GM06990 (cell line): ENCODE measurements around the gene CKS1B.
A peak's percentile ranks its signal among the peaks of the same experiment; 100 is the strongest.

Experiments
- DNase-seq: peaks from one replicate; pipeline ENCODE4 v3.0.0-alpha.2; 2011; ENCODE audit not compliant: insufficient read length; ENCODE audit errors: extremely low read depth
- H3K27me3 ChIP-seq: replicated peaks from 2 replicates; pipeline ENCODE4 v1.6.0; 2011; ENCODE audit warnings: low read length; ENCODE audit not compliant: control insufficient read depth, insufficient read depth
- H3K36me3 ChIP-seq: 2 replicates; pipeline ENCODE4 v1.5.1; 2011; ENCODE audit warnings: low read length; ENCODE audit not compliant: control insufficient read depth, insufficient read depth
- H3K4me3 ChIP-seq: replicated peaks from 2 replicates; pipeline ENCODE4 v1.5.1; 2011; ENCODE audit warnings: low read depth, mild to moderate bottlenecking, control low read depth, low read length
- TF ChIP-seq, protein P1 (sequence below): IDR thresholded peaks from 2 replicates; pipeline ENCODE4 v1.5.1; 2011; ENCODE audit warnings: low read length, control low read depth, mild to moderate bottlenecking, inconsistent platforms; ENCODE audit not compliant: insufficient read depth, poor library complexity, severe bottlenecking

The CKS1B gene

DNA sequence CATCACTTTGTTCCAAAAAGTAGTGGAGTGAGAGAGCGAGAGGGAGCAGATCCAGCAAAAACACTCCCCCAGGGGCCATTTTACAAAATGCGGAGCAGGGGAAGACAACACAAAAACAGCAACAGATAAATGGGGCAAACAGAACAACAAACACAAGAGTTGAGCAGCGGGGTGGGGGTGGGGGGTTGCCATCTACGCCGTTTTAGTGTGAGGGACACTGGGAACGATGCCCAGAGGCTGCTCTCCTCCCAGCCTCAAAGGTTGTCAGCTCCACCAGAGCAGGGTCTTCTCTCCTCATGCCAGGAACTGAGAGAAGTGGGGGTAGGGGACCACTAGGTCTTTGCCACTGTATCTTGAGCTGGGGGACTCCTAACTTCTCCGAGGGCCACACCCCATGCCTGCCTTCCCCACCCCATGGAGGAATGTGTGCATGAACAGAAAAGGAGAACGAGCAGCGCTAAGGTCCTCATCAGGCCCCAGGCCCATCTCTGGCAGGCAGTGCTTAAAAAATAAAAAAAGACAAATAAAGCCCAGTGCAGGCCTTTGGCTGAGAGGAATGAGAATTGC lies 17.3 kb upstream of the CKS1B start:
- Histone ChIP-seq H3K27me3 (no peaks in the 10 kb centered on the region), H3K36me3 (peaks cover 15% of the 10 kb centered on the region), H3K4me3 (no peak overlapping the region)
- DNase-seq, result no peak
- TF ChIP-seq, protein P1, sequence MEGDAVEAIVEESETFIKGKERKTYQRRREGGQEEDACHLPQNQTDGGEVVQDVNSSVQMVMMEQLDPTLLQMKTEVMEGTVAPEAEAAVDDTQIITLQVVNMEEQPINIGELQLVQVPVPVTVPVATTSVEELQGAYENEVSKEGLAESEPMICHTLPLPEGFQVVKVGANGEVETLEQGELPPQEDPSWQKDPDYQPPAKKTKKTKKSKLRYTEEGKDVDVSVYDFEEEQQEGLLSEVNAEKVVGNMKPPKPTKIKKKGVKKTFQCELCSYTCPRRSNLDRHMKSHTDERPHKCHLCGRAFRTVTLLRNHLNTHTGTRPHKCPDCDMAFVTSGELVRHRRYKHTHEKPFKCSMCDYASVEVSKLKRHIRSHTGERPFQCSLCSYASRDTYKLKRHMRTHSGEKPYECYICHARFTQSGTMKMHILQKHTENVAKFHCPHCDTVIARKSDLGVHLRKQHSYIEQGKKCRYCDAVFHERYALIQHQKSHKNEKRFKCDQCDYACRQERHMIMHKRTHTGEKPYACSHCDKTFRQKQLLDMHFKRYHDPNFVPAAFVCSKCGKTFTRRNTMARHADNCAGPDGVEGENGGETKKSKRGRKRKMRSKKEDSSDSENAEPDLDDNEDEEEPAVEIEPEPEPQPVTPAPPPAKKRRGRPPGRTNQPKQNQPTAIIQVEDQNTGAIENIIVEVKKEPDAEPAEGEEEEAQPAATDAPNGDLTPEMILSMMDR, result no peak

DNA sequence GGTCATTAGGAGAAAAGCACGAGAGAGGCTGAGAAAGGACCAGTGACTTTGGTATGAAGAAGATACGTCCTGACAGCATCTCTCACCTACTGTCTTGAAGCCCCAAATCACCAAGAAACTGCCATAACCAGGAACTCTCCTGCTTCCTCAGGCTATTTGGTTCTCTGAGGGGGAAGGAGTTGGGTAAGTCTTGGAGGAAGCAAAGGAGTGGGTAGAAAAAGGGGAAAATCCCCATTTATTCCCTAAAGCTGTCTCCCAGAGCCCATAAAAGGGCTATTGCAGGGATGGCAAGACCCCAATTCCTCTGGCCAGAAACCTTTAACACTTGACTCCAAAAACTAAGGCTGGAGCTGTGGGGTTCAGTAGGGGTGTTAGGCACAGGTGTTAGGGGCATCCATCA lies 16.4 kb upstream of the CKS1B start:
- no peak for DNase-seq
- no peak overlapping the region for H3K4me3 ChIP-seq
- no peaks in the 10 kb centered on the region for H3K27me3 ChIP-seq

GRCh38 chr1:154958681-154959425 lies 15.6 kb upstream of the CKS1B start:
- Histone ChIP-seq H3K36me3 (peaks cover 21% of the 10 kb centered on the region), H3K4me3 (no peak overlapping the region), H3K27me3 (no peaks in the 10 kb centered on the region)
- TF ChIP-seq, protein P1, result no peak
- no peak for DNase-seq

More for the DNA sequence above, 16.4 kb upstream of the CKS1B start:
- TF ChIP-seq, protein P1, result no peak
- peaks cover 15% of the 10 kb centered on the region for H3K36me3 ChIP-seq

- TF ChIP-seq, protein P1, result no peak
- no peak for DNase-seq
- Histone ChIP-seq H3K27me3 (no peaks in the 10 kb centered on the region), H3K4me3 (no peak overlapping the region), H3K36me3 (peaks cover 22% of the 10 kb centered on the region)
Observed at GRCh38 chr1:154959426-154959780, 15.1 kb upstream of the CKS1B start.

DNA sequence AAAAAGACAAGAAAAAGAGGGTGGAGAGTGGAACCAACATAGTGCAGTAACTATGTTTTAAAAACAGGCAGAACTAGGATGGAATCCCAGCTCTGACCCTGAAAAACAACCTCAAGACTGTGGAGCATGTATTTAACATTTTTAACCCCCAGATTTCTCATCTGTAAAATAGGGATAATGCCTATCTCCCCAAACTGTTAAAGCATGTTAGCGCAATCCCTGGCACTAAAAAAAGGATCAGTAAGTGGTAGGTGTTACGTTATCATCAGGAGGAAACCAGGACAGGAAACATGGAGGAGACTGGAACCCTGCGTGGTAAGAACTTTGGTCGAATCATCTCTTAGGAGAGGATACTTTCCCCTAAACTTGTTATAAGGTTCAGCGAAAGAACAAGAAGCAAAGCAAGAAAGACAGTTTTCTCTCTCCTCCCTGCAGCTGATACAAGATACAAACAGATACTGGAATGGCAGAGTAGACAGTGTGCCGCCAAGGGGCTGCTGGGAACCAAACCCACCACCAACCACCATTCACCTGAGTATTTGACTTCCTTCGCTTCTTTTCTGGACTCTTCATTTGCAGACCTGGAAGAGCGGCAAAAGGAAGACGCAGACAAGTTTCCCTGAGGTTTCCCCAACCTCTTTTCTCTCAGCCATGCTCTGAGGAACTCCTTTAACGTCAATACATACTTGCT lies 13.9 kb upstream of the CKS1B start:
- peaks cover 30% of the 10 kb centered on the region for H3K36me3 ChIP-seq
- DNase-seq, result no peak
- peak overlapping the region; percentile 62 for H3K4me3 ChIP-seq
- H3K27me3 ChIP-seq, result no peaks in the 10 kb centered on the region
- TF ChIP-seq, protein P1, result no peak
